ENCODE data around the gene CMSS1. TPM values are rescaled to one million over a fixed set of nuclear protein-coding genes. Genes with fewer than 3 reads are reported as not detected.

CMSS1 gene
- total and polyA plus RNA-seq, 2 of the 13 experiments (the other 11 are each of a cell fraction or from before 2014, with no cell fraction given) = 6.4 to 48.7 TPM

DNA sequence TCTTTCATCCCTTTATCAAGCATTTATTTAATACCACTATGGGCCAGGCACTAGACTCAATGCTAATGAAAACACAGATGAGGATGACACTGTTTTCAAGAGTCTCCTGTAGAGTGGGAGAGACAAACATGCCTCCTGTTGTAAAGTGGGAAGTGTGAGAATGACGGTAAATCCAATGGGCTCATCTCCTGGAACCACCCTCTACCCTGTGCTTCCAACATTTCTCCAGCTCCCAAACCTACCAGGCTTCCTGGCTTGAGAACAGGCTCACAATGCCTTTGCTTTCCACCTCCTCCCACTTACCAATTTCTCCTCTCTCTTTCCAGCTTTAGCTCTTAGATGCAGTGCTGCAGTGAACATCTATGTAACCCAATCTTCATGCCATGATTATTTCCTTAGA is 389.0 kb downstream of the CMSS1 start:
- no peak overlapping the region for H3K4me2 ChIP-seq (ENCODE audit: low read depth, low read length)
- no peaks in the 10 kb centered on the region for H4K20me1 ChIP-seq (ENCODE audit: insufficient read depth, low read length)
- H3K4me3 ChIP-seq (replicated peaks in 1 of 3; ENCODE audit: insufficient read depth in 1 of 3, low read depth in 2 of 3, low read length in 3 of 3) = no peak overlapping the region
- FAIRE-seq (no peak), ATAC-seq (no peak), DNase-seq (ENCODE audit: low spot score) (no peak)
- no peak for TF ChIP-seq SSRP1 (CRISPR knock-in tag; IDR thresholded peaks at IDR 0.05)
- TF ChIP-seq, protein P1, sequence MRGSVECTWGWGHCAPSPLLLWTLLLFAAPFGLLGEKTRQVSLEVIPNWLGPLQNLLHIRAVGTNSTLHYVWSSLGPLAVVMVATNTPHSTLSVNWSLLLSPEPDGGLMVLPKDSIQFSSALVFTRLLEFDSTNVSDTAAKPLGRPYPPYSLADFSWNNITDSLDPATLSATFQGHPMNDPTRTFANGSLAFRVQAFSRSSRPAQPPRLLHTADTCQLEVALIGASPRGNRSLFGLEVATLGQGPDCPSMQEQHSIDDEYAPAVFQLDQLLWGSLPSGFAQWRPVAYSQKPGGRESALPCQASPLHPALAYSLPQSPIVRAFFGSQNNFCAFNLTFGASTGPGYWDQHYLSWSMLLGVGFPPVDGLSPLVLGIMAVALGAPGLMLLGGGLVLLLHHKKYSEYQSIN (CRISPR knock-in tag; IDR thresholded peaks at IDR 0.05; ENCODE audit: borderline replicate concordance) = no peak
- no peak for TF ChIP-seq ZEB1 (IDR thresholded peaks at IDR 0.05; ENCODE audit: insufficient replicate concordance, low read depth)
- TF ChIP-seq, protein P2, sequence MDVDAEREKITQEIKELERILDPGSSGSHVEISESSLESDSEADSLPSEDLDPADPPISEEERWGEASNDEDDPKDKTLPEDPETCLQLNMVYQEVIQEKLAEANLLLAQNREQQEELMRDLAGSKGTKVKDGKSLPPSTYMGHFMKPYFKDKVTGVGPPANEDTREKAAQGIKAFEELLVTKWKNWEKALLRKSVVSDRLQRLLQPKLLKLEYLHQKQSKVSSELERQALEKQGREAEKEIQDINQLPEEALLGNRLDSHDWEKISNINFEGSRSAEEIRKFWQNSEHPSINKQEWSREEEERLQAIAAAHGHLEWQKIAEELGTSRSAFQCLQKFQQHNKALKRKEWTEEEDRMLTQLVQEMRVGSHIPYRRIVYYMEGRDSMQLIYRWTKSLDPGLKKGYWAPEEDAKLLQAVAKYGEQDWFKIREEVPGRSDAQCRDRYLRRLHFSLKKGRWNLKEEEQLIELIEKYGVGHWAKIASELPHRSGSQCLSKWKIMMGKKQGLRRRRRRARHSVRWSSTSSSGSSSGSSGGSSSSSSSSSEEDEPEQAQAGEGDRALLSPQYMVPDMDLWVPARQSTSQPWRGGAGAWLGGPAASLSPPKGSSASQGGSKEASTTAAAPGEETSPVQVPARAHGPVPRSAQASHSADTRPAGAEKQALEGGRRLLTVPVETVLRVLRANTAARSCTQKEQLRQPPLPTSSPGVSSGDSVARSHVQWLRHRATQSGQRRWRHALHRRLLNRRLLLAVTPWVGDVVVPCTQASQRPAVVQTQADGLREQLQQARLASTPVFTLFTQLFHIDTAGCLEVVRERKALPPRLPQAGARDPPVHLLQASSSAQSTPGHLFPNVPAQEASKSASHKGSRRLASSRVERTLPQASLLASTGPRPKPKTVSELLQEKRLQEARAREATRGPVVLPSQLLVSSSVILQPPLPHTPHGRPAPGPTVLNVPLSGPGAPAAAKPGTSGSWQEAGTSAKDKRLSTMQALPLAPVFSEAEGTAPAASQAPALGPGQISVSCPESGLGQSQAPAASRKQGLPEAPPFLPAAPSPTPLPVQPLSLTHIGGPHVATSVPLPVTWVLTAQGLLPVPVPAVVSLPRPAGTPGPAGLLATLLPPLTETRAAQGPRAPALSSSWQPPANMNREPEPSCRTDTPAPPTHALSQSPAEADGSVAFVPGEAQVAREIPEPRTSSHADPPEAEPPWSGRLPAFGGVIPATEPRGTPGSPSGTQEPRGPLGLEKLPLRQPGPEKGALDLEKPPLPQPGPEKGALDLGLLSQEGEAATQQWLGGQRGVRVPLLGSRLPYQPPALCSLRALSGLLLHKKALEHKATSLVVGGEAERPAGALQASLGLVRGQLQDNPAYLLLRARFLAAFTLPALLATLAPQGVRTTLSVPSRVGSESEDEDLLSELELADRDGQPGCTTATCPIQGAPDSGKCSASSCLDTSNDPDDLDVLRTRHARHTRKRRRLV (CRISPR knock-in tag; IDR thresholded peaks at IDR 0.05) = no peak
- TF ChIP-seq HOXA5 (CRISPR knock-in tag; IDR thresholded peaks at IDR 0.05) = no peak
- TF ChIP-seq ZNF30 (CRISPR knock-in tag; IDR thresholded peaks at IDR 0.05) = no peak
- TF ChIP-seq MBD4 (IDR thresholded peaks at IDR 0.05; ENCODE audit: borderline replicate concordance, low read length) = no peak
- TF ChIP-seq, protein P3, sequence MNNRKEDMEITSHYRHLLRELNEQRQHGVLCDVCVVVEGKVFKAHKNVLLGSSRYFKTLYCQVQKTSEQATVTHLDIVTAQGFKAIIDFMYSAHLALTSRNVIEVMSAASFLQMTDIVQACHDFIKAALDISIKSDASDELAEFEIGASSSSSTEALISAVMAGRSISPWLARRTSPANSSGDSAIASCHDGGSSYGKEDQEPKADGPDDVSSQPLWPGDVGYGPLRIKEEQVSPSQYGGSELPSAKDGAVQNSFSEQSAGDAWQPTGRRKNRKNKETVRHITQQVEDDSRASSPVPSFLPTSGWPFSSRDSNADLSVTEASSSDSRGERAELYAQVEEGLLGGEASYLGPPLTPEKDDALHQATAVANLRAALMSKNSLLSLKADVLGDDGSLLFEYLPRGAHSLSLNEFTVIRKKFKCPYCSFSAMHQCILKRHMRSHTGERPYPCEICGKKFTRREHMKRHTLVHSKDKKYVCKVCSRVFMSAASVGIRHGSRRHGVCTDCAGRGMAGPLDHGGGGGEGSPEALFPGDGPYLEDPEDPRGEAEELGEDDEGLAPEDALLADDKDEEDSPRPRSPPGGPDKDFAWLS (CRISPR knock-in tag; IDR thresholded peaks at IDR 0.05; ENCODE audit: borderline replicate concordance) = no peak
- TF ChIP-seq TEAD2 (CRISPR knock-in tag; IDR thresholded peaks at IDR 0.05) = no peak
- no peak for TF ChIP-seq ZNF496 (CRISPR knock-in tag; IDR thresholded peaks at IDR 0.05; ENCODE audit: insufficient replicate concordance)
- no peak for TF ChIP-seq ZNF230 (CRISPR knock-in tag; IDR thresholded peaks at IDR 0.05)
- TF ChIP-seq NRL (CRISPR knock-in tag; IDR thresholded peaks at IDR 0.05; ENCODE audit: borderline replicate concordance) = no peak
- TF ChIP-seq ZNF788 (CRISPR knock-in tag; IDR thresholded peaks at IDR 0.05; ENCODE audit: borderline replicate concordance) = no peak
- TF ChIP-seq ARHGAP35 (CRISPR knock-in tag; IDR thresholded peaks at IDR 0.05; ENCODE audit: borderline replicate concordance) = no peak
- no peak for TF ChIP-seq SALL2 (CRISPR knock-in tag; IDR thresholded peaks at IDR 0.05)
- no peak for TF ChIP-seq SMAD9 (CRISPR knock-in tag; IDR thresholded peaks at IDR 0.05)
- TF ChIP-seq ZNF20 (CRISPR knock-in tag; IDR thresholded peaks at IDR 0.05) = no peak
- no peak for TF ChIP-seq ZNF234 (CRISPR knock-in tag; conservative IDR thresholded peaks at IDR 0.05)
- TF ChIP-seq REL (CRISPR knock-in tag; conservative IDR thresholded peaks at IDR 0.05) = no peak
- no peak for TF ChIP-seq ZNF343 (CRISPR knock-in tag; IDR thresholded peaks at IDR 0.05)
- H3K79me2 ChIP-seq (ENCODE audit: insufficient read depth, low read length) = no peaks in the 10 kb centered on the region
- H3K27me3 ChIP-seq (ENCODE audit: control insufficient read depth in 1 of 2, insufficient read depth in 2 of 2, low read length in 2 of 2) = no peaks in the 10 kb centered on the region
- no peaks in the 10 kb centered on the region for H3K36me3 ChIP-seq (replicated peaks in 1 of 2; ENCODE audit: control insufficient read depth in 1 of 2, insufficient read depth in 2 of 2, low read length in 2 of 2)
- no peaks in the 10 kb centered on the region for H3K9me3 ChIP-seq (ENCODE audit: low read length)
- no peak overlapping the region for H3K9ac ChIP-seq (ENCODE audit: insufficient read depth, low read depth, low read length)
- peaks cover 15% of the 10 kb centered on the region for H3K4me1 ChIP-seq (ENCODE audit: insufficient read depth, low read length)
- ChIA-PET CTCF (ENCODE audit: low intra/inter-chr PET ratio, low total read pairs) (no interaction called here), POLR2A (no interaction called here)
- intact Hi-C loops (cut with micrococcal nuclease; ENCODE audit: unreplicated experiment) (no loop called here), in situ Hi-C loops (cut with HindIII; ENCODE audit: extremely low pct_ligation_motif_present, low pct_unique_long_range_greater_than_20kb) (no loop called here)
- 89% methylated on average over 1 of the region's 1 CpG for WGBS (ENCODE audit: low lambda C conversion rate)
- no peak overlapping the region for H3K27ac ChIP-seq (ENCODE audit: extremely low read length, insufficient read depth, low read length)
- BruUV-seq (replicated peaks) = no TSS peak
- H2AFZ ChIP-seq (ENCODE audit: low read length) = peak overlapping the region; percentile 42

All from HepG2 (cell line).